Upper lobe of left lung (tissue), 4 donors: ENCODE results near the gene VAV2.
A peak's percentile ranks its signal among the peaks of the same experiment; 100 is the strongest.

Source experiments
- EP300 ChIP-seq, 4 donors: sonication (generic); formaldehyde crosslinking; IDR thresholded peaks; one replicate each; pipeline ENCODE4 v1.5.1; 2017; ENCODE audit warnings: antibody characterized with exemption in 4 of 4, control low read depth in 2 of 4
- POLR2A ChIP-seq, 4 donors: fragments of 450-650 bp; IDR thresholded peaks; one replicate each; pipeline ENCODE4 v1.5.1; 2016 to 2017; ENCODE audit warnings: antibody characterized with exemption in 4 of 4, mild to moderate bottlenecking in 2 of 4
- POLR2AphosphoS5 ChIP-seq, 2 donors: sonication (generic); formaldehyde crosslinking; IDR thresholded peaks; one replicate each; pipeline ENCODE4 v1.5.1; 2017; ENCODE audit warnings: antibody characterized with exemption in 2 of 2
- TF ChIP-seq, protein P1 (sequence below), 6 experiments: fragments of 450-650 bp in 4 of 6; fragments of 200-600 bp in 2 of 6; sonication (generic) in 2 of 6; IDR thresholded peaks; one replicate each; pipeline ENCODE4 v1.5.1; 2016 to 2019; ENCODE audit warnings: antibody characterized with exemption in 6 of 6

DNA sequence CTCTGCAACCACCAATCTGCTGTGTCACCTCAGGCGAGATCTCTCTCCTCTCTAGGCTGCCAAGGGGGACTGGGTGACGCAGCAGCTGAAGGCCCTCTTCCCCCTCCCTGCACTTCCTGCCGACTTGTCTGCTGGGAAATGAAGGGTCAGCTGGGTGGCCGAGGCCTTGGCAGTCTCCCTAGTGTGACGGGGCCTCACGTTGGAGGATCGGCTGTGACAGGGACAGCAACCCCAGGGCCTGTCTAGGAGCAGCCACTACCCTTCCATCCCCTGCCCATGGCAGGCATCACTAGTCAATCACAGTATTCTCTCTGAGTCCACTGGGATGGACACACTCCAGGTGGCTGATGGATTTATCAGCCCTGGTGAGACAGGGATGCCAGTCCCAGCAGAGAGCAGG is 146.7 kb downstream of the VAV2 start:
- TF ChIP-seq, protein P1, sequence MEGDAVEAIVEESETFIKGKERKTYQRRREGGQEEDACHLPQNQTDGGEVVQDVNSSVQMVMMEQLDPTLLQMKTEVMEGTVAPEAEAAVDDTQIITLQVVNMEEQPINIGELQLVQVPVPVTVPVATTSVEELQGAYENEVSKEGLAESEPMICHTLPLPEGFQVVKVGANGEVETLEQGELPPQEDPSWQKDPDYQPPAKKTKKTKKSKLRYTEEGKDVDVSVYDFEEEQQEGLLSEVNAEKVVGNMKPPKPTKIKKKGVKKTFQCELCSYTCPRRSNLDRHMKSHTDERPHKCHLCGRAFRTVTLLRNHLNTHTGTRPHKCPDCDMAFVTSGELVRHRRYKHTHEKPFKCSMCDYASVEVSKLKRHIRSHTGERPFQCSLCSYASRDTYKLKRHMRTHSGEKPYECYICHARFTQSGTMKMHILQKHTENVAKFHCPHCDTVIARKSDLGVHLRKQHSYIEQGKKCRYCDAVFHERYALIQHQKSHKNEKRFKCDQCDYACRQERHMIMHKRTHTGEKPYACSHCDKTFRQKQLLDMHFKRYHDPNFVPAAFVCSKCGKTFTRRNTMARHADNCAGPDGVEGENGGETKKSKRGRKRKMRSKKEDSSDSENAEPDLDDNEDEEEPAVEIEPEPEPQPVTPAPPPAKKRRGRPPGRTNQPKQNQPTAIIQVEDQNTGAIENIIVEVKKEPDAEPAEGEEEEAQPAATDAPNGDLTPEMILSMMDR (IDR thresholded peaks at IDR 0.05) = no peak
- TF ChIP-seq POLR2A (IDR thresholded peaks at IDR 0.05) (peak in 1 of 4 donors; percentile 71), POLR2AphosphoS5 (IDR thresholded peaks at IDR 0.05) (peak; percentile 89 to 97), EP300 (IDR thresholded peaks at IDR 0.05) (peak in 2 of 4 donors; percentile 67 to 84)
